ENCODE measurements around the gene C20orf144.

- TF ChIP-seq CTCF (conservative IDR thresholded peaks at IDR 0.05; ENCODE audit: low read length) (no peak), EZH2phosphoT487 (IDR thresholded peaks at IDR 0.05; ENCODE audit: borderline replicate concordance, low read depth, low read length) (no peak)
These were observed 35.9 kb upstream of the C20orf144 start for GRCh38 chr20:33626190-33626589.
